Thyroid gland (tissue), 4 donors: Measurements from ENCODE around the gene CD46.

Source experiments
- CTCF ChIP-seq, 6 experiments: fragments of 200-600 bp in 3 of 6; fragments of 450-650 bp in 3 of 6; sonication (generic) in 3 of 6; IDR thresholded peaks; one replicate each; pipeline ENCODE4 v1.5.1; 2016 to 2019; ENCODE audit warnings: antibody characterized with exemption in 6 of 6, mild to moderate bottlenecking in 2 of 6, inconsistent platforms in 1 of 6, moderate library complexity in 1 of 6
- POLR2A ChIP-seq, 2 donors: fragments of 450-650 bp; IDR thresholded peaks; one replicate each; pipeline ENCODE4 v1.6.1; 2017; ENCODE audit warnings: antibody characterized with exemption in 2 of 2, mild to moderate bottlenecking in 2 of 2, moderate library complexity in 1 of 2

- peak; percentile 52 to 88 (median 74) for TF ChIP-seq CTCF (IDR thresholded peaks at IDR 0.05)
- no peak for TF ChIP-seq POLR2A (IDR thresholded peaks at IDR 0.05)
Measured at GRCh38 chr1:207797229-207797973, 45.5 kb downstream of the CD46 start.
